HepG2 (cell line): Measurements from ENCODE around the gene APC2. TPM values are rescaled to one million over a fixed set of nuclear protein-coding genes. Genes with fewer than 3 reads are reported as not detected.

Source experiments
- AKAP8 ChIP-seq: sonication (generic); formaldehyde crosslinking; IDR thresholded peaks from 2 replicates; pipeline ENCODE4 v1.5.1; 2020; ENCODE audit warnings: mild to moderate bottlenecking, missing genetic modification reagents
- ARNT ChIP-seq: fragments of 450-650 bp; IDR thresholded peaks from 2 replicates; pipeline ENCODE4 v1.6.1; 2017
- CBFB ChIP-seq: sonication (generic); formaldehyde crosslinking; IDR thresholded peaks from 2 replicates; pipeline ENCODE4 v1.4.0; 2020; ENCODE audit warnings: missing genetic modification reagents
- ERF ChIP-seq: IDR thresholded peaks from 2 replicates; pipeline ENCODE4 v1.6.1; 2018; ENCODE audit warnings: missing biosample characterization, missing genetic modification reagents
- GTF2F1 ChIP-seq: fragments of 150-350 bp; IDR thresholded peaks from 2 replicates; pipeline ENCODE4 v1.6.1; 2014; ENCODE audit warnings: low read length
- JUND ChIP-seq: sonication (generic); formaldehyde crosslinking; IDR thresholded peaks from 2 replicates; pipeline ENCODE4 v1.8.0; 2022; ENCODE audit warnings: mild to moderate bottlenecking, missing genetic modification reagents
- MAZ ChIP-seq, 2 experiments: sonication (generic) in 1 of 2; formaldehyde crosslinking in 1 of 2; IDR thresholded peaks; 2 replicates each; pipeline versions ENCODE4 v1.5.0 to v1.6.1; 2012 to 2020; ENCODE audit warnings: low read depth in 2 of 2, mild to moderate bottlenecking in 2 of 2, borderline replicate concordance in 1 of 2, improper control_type of control experiment in 1 of 2, low read length in 1 of 2, missing genetic modification reagents in 1 of 2, moderate library complexity in 1 of 2
- NONO ChIP-seq, 2 experiments: fragments of 450-650 bp in 1 of 2; sonication (generic) in 1 of 2; formaldehyde crosslinking in 1 of 2; IDR thresholded peaks in 1 of 2; conservative IDR thresholded peaks in 1 of 2; 2 replicates each; pipeline versions ENCODE4 v1.6.1 to v1.8.0; 2017 to 2022; ENCODE audit warnings: mild to moderate bottlenecking in 1 of 2, missing genetic modification reagents in 1 of 2, moderate library complexity in 1 of 2
- NR2C2 ChIP-seq: sonication (generic); formaldehyde crosslinking; IDR thresholded peaks from 2 replicates; pipeline ENCODE4 v1.4.0; 2020; ENCODE audit warnings: missing genetic modification reagents, mild to moderate bottlenecking, moderate library complexity, borderline replicate concordance
- PCBP1 ChIP-seq: fragments of 200-400 bp; formaldehyde crosslinking; IDR thresholded peaks from 2 replicates; pipeline ENCODE4 v1.6.1; 2017; ENCODE audit warnings: mild to moderate bottlenecking, low read depth, low read length, borderline replicate concordance
- PTBP1 ChIP-seq: fragments of 200-400 bp; formaldehyde crosslinking; IDR thresholded peaks from 2 replicates; pipeline ENCODE4 v1.6.1; 2018; ENCODE audit warnings: low read length, low read depth; ENCODE audit not compliant: poor library complexity, severe bottlenecking
- RFX5 ChIP-seq: IDR thresholded peaks from 2 replicates; pipeline ENCODE4 v1.6.1; 2011; ENCODE audit warnings: low read depth, low read length, improper control_type of control experiment
- SALL2 ChIP-seq: sonication (generic); formaldehyde crosslinking; IDR thresholded peaks from 2 replicates; pipeline ENCODE4 v1.8.1; 2023; ENCODE audit warnings: mild to moderate bottlenecking, missing genetic modification reagents, inconsistent platforms
- SMARCE1 ChIP-seq: fragments of 450-650 bp; IDR thresholded peaks from 2 replicates; pipeline ENCODE4 v1.6.1; 2017; ENCODE audit warnings: borderline replicate concordance
- STAG1 ChIP-seq: sonication (generic); formaldehyde crosslinking; IDR thresholded peaks from 2 replicates; pipeline ENCODE4 v1.4.0; 2020; ENCODE audit warnings: missing genetic modification reagents
- ZGPAT ChIP-seq: IDR thresholded peaks from 2 replicates; pipeline ENCODE4 v1.6.1; 2016; ENCODE audit warnings: mild to moderate bottlenecking
- ZNF616 ChIP-seq: sonication (generic); formaldehyde crosslinking; IDR thresholded peaks from 2 replicates; pipeline ENCODE4 v1.5.0; 2020; ENCODE audit warnings: low read depth, mild to moderate bottlenecking, missing genetic modification reagents
- ZNF629 ChIP-seq: sonication (generic); formaldehyde crosslinking; conservative IDR thresholded peaks from 2 replicates; pipeline ENCODE4 v1.5.0; 2020; ENCODE audit warnings: missing genetic modification reagents
- ZNF703 ChIP-seq: sonication (generic); formaldehyde crosslinking; IDR thresholded peaks from 2 replicates; pipeline ENCODE4 v1.5.1; 2020; ENCODE audit warnings: missing genetic modification reagents, mild to moderate bottlenecking, moderate library complexity, borderline replicate concordance
- polyA plus RNA-seq, 8 experiments: library from polyadenylated mRNA; depleted of rRNA in 3 of 8; stranded (reverse) in 7 of 8; unstranded in 1 of 8; fragments of >200 nt; fragmentation: Illumina TruSeq in 4 of 8; extraction: Trizol in 4 of 8; gene quantifications; 2 replicates each; pipeline versions ENCODE4 v1.2.1 to v1.2.3, GENCODE V29; 2011 to 2016; ENCODE audit warnings: low read depth in 4 of 8, missing spikeins in 1 of 8, mixed read lengths in 1 of 8; ENCODE audit not compliant: insufficient read depth in 1 of 8
- total RNA-seq, 5 experiments: library from RNA; depleted of rRNA; stranded (reverse); fragments of >200 nt; fragmentation: Illumina TruSeq; extraction: Trizol; gene quantifications; 2 replicates each; pipeline ENCODE4 v1.2.3, GENCODE V29; 2016; ENCODE audit warnings: low read depth in 1 of 5

The APC2 gene
- total and polyA plus RNA-seq, 2 of the 13 experiments (the other 11 are each of a cell fraction or from before 2014, with no cell fraction given) = 0.08 to 0.22 TPM

GRCh38 chr19:1503089-1503924, 53.4 kb downstream of the APC2 start (continued):
- TF ChIP-seq STAG1 (CRISPR knock-in tag) = peak; percentile 41; the same call in 1 of the 2 replicates
- no peak for TF ChIP-seq PCBP1
- TF ChIP-seq CBFB = peak; percentile 48; the same call in 1 of the 2 replicates
- no peak for TF ChIP-seq ARNT
- TF ChIP-seq JUND (CRISPR knock-in tag) = no peak
- no peak for TF ChIP-seq PTBP1
- TF ChIP-seq GTF2F1 = no peak
- TF ChIP-seq AKAP8 (CRISPR knock-in tag) = no peak
- TF ChIP-seq MAZ (IDR thresholded peaks at IDR 0.05; ENCODE audit: borderline replicate concordance, low read depth, low read length) = no peak; the same call in 1 of the 2 replicates
- 0 out of 2 replicates have a peak, but pooled peaks have one; percentile 47 for TF ChIP-seq MAZ (CRISPR knock-in tag; IDR thresholded peaks at IDR 0.05; ENCODE audit: low read depth)
- TF ChIP-seq ERF = no peak; the same call in 1 of the 2 replicates
- no peak for TF ChIP-seq ZNF616
- TF ChIP-seq ZGPAT = peak; percentile 36; the same call in 1 of the 2 replicates
- 0 out of 2 replicates have a peak, but pooled peaks have one; percentile 30 for TF ChIP-seq SALL2 (CRISPR knock-in tag)
- TF ChIP-seq ZNF629 (CRISPR knock-in tag) = no peak
- no peak for TF ChIP-seq RFX5
- no peak for TF ChIP-seq NONO (IDR thresholded peaks at IDR 0.05)
- TF ChIP-seq NONO (CRISPR knock-in tag; conservative IDR thresholded peaks at IDR 0.05) = no peak
- TF ChIP-seq NR2C2 (CRISPR knock-in tag) = no peak
- TF ChIP-seq ZNF703 = 0 out of 2 replicates have a peak, but pooled peaks have one; percentile 55
- no peak for TF ChIP-seq SMARCE1
